Measurements from ENCODE around the gene SLC30A4. TPM values are rescaled to one million over a fixed set of nuclear protein-coding genes. Genes with fewer than 3 reads are reported as not detected.
A peak's percentile ranks its signal among the peaks of the same experiment; 100 is the strongest.

Gene SLC30A4
- total RNA-seq, 2 donors from 2014 or later: 4.1 to 4.9 TPM

DNA sequence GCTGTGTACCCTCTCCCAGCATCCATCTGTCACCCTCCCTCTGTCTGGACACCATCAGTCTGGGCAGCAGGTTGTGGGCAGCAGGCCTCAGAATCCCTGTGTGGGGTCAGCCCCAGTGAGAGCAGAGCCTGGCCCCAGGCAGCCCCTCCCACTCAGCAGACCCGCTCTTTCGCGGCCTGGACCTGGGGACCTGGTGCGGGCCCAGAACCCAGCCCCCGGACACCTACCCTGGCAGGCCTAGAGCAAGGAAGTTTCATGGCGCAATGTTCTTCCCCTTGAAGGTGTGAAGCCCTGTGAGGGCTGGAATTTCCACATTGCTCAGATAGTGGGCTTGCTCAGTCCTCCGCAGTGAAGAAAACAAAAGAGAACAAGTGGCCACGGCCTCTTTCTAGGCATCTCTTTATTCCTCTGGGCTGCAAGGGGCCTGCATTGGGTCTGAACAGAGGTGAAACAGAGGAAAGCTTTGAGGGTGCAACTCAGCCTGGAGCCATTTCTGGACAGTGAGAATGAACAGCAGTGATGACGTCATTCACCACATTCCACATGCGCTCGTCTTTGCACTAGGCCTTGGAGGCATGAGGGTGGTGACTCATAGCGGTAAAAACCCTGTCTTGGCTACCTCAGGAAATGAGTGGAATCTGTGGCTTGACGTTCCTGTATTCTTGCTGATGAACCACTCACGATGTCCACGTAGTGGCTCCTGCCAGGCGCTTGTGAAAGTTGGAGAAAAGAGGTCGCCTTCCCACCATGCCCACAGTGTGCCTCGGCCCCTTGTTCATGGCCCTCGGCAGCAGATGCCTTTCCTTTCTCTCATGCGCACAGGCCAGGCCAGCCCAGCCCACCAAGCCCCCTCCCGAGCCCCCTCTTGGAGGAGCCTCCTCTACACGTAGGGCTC is 66.1 kb downstream of the SLC30A4 start:
- peak; percentile 80 for DNase-seq (ENCODE audit: low spot score)
- TF ChIP-seq, protein P1, sequence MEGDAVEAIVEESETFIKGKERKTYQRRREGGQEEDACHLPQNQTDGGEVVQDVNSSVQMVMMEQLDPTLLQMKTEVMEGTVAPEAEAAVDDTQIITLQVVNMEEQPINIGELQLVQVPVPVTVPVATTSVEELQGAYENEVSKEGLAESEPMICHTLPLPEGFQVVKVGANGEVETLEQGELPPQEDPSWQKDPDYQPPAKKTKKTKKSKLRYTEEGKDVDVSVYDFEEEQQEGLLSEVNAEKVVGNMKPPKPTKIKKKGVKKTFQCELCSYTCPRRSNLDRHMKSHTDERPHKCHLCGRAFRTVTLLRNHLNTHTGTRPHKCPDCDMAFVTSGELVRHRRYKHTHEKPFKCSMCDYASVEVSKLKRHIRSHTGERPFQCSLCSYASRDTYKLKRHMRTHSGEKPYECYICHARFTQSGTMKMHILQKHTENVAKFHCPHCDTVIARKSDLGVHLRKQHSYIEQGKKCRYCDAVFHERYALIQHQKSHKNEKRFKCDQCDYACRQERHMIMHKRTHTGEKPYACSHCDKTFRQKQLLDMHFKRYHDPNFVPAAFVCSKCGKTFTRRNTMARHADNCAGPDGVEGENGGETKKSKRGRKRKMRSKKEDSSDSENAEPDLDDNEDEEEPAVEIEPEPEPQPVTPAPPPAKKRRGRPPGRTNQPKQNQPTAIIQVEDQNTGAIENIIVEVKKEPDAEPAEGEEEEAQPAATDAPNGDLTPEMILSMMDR (IDR thresholded peaks at IDR 0.05): no peak
- Histone ChIP-seq H3K36me3 (no peaks in the 10 kb centered on the region), H3K27me3 (no peaks in the 10 kb centered on the region), H3K9me3 (no peaks in the 10 kb centered on the region), H3K4me1 (peaks cover 0 to 14% of the 10 kb centered on the region in 2 donors), H3K4me3 (no peak overlapping the region), H3K27ac (no peak overlapping the region)

DNA sequence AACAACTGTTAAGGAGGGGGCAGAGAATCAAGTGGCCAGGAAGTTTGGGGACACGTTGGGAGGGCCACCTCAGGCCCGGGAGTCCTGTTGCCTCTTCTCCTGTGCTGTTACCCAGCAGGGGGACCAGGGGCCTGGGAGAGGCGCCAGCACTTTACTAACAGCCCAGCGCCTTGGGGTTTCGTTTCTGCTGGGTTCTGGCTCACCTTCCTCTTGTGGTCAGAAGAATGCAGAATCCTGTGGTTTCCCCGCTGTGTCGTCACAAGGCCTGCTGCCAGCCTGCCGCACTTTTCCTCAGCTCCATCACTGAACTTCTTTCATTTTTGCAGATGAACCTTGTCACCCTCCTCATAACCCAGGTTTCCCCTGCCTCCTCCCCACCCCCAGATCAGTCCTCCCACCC is 67.7 kb downstream of the SLC30A4 start:
- Histone ChIP-seq H3K27me3 (no peaks in the 10 kb centered on the region), H3K4me3 (no peak overlapping the region), H3K36me3 (no peaks in the 10 kb centered on the region), H3K27ac (no peak overlapping the region), H3K9me3 (no peaks in the 10 kb centered on the region), H3K4me1 (peaks cover 0 to 14% of the 10 kb centered on the region in 2 donors)
- no peak for DNase-seq (ENCODE audit: low spot score)
- TF ChIP-seq, protein P1 (IDR thresholded peaks at IDR 0.05): no peak

DNA sequence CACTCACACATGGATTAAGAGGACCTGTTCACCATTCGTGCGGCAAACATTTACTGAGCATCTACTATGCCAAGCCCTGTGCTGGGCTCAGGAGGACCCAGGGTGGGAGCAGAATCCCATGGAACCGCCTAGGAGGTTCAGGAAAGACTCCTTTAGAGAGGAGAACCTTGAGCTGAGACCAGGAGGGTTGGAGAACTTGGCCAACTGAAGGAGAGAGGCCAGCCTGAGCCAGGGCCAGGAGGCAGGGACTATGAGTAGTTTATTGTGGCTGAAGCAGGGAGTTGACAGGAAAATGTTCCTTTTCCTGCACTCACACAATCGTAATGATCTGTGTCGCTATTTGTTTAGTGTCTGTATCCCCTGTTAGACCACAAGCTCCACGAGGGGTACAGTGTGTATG is 71.3 kb downstream of the SLC30A4 start:
- TF ChIP-seq, protein P1 (IDR thresholded peaks at IDR 0.05): no peak
- Histone ChIP-seq H3K4me3 (no peak overlapping the region), H3K9me3 (no peaks in the 10 kb centered on the region), H3K27me3 (no peaks in the 10 kb centered on the region), H3K27ac (no peak overlapping the region), H3K36me3 (no peaks in the 10 kb centered on the region), H3K4me1 (peaks cover 0 to 7% of the 10 kb centered on the region in 2 donors)
- DNase-seq (ENCODE audit: low spot score): no peak

DNA sequence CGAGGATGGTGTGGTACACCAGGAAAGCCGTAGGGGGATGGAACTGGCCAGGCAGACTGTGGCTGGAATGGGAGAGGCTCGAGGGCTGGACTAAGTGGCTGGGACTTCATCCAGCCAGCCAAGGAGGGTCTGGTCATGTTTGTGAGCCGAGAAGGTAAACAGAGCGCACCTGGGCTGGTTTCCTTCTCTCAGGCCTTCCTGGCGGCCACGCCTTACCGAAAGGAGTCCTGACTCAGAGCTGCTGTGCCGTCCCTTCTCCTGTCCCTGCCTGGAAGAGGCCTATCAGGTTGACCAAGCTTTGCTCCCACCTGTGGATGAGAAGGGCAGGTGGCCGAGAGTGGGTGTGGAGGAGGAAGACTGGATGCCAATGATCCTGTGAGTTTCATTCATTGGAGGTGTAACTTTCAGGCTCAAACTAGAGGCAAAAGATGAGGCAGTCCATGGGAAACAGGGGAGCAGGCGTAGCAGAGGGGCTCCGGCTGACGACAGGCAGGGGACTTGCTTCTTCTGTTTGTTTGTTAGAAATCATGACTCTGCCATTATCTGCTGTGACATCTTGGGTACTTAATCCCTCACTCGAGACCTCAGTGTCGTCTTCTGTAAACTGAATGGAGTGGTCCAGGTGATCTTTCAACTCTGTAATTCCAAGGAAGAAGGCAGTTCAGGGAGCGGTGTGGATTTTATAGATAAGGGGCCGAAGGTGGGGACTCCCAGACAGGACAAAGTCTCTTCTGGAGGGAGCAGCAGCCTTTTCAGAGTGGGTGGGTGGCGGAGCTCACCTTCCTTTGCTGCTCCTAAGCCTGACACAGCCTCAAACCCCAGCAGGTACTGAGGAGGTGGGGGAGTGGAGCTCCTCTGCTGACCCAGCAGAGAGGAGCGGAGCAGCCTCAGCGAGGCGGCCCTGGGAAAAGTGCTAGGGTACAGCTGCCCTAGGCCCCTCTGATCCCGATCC is 72.4 kb downstream of the SLC30A4 start:
- TF ChIP-seq, protein P1 (IDR thresholded peaks at IDR 0.05): no peak
- DNase-seq (ENCODE audit: low spot score): no peak

DNA sequence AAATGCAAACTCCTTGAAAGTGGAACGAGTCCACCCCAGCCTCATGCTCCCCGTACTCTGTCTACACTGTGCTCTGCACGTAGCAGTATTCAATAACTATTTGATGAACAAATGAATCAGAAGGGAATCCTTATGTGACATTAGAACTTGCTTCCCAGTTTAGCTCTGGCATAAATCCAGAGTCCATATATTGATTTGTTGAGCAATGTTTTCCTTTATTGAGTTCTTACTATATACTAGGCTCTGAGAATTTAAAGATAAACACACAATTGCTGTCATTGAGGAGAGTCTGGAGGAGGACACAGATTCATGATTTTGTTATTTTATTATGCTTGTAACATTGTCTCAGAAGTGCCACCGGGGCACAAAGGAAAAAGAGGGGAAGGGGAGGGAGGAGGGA is 73.2 kb downstream of the SLC30A4 start:
- peaks cover 0 to 7% of the 10 kb centered on the region in 2 donors for H3K4me1 ChIP-seq
- H3K27ac ChIP-seq: no peak overlapping the region
- no peaks in the 10 kb centered on the region for H3K36me3 ChIP-seq
- H3K9me3 ChIP-seq: no peaks in the 10 kb centered on the region
- TF ChIP-seq, protein P1 (IDR thresholded peaks at IDR 0.05): no peak
- no peak for DNase-seq (ENCODE audit: low spot score)
- no peak overlapping the region for H3K4me3 ChIP-seq
- no peaks in the 10 kb centered on the region for H3K27me3 ChIP-seq

More for the DNA sequence above, 72.4 kb downstream of the SLC30A4 start:
- Histone ChIP-seq H3K4me3 (no peak overlapping the region), H3K27ac (no peak overlapping the region), H3K27me3 (no peaks in the 10 kb centered on the region), H3K36me3 (no peaks in the 10 kb centered on the region), H3K9me3 (no peaks in the 10 kb centered on the region), H3K4me1 (peaks cover 0 to 12% of the 10 kb centered on the region in 2 donors)

All from right atrium auricular region (tissue), 2 donors.